DMS114 treated with DMSO at 0.1 percent for 48 hours (cell line): ENCODE data around the gene SERPING1.

ENCODE experiments used
- DNase-seq: peaks from one replicate; lab custom pipeline; 2025; ENCODE audit not compliant: unreplicated experiment; lab: John Stamatoyannopoulos, UW

The SERPING1 gene

DNA sequence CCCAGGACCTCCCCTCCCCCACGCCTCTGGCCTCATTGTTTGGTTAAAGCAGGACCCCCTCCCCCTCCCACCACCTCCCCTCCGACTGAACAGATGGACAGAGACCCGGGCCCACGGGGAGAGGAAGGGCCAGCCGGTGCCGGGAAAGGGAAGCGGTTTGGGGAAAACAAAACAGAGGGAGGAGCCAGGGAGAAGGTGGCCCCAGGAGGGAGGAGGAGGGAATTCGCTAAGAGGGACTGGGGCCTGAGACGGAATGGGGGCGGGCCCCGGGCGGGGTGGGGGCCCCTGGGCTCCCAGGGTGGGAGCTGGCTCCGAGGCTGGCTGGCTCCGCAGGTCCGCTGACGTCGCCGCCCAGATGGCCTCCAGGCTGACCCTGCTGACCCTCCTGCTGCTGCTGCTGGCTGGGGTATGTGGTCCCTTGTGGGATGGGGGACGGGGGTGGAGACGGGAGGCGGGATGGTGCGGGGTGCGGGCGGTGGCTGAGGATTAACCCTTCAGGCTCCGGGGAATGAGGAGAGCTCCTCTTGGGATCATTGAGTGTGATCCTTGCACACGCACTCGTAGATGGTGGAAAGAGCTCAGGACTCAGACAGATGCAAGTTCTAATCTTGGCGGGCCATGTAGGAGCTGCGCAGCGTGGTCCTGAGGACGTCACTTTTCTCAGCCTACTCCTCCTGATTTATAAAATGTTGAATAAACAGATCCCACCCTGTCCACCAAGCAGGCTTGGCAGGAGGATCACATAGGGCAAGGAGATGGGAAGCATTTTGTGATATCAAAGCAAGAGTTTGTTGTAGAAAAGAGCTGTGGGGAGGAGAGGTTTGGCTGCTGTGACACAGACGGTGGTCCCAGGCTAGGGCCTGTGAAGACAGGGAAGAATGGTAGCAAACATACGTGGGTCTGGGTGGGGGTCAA is 688 bp downstream of the SERPING1 start:
- peak; percentile 2 for DNase-seq

- DNase-seq = no peak
Observed at GRCh38 chr11:57598831-57599155, 1.3 kb downstream of the SERPING1 start.

DNA sequence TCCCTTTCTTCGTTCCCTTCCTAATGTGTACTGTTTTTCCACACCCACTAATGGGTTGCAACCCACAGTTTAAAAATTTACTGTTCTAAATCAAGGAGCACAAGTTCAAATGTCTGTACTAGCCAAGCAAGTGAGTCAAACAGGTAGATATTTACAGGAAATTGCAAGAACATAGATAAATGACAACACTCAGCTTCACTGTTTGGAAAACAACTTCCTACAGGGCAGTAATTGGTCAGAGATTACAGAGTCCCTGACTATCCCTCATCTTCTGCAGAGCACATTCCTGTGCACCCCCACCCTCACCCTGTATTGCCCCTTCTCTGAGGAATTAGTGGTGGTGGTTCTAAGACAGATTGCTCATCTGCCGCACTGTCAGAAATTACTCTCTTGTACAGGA is 1.9 kb downstream of the SERPING1 start:
- no peak for DNase-seq

DNA sequence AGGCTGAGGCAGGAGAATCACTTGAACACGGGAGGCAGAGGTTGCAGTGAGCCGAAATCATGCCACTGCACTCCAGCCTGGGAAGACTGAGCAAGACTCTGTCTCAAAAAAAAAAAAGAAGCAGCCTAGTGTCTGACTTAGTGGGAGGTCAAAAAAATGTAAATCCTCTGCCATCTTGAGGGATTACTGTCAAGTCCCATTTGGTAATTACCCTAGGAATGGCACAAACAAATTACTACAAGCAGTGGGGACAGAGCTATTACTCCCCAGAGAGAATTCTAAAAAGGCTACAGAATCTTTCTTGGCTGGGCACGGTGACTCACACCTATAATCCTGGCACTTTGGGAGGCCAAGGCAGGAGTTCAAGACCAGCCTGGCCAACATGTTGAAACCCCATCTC is 3.8 kb downstream of the SERPING1 start:
- DNase-seq = no peak

GRCh38 chr11:57604296-57605027 is 7.0 kb downstream of the SERPING1 start:
- DNase-seq = no peak

DNA sequence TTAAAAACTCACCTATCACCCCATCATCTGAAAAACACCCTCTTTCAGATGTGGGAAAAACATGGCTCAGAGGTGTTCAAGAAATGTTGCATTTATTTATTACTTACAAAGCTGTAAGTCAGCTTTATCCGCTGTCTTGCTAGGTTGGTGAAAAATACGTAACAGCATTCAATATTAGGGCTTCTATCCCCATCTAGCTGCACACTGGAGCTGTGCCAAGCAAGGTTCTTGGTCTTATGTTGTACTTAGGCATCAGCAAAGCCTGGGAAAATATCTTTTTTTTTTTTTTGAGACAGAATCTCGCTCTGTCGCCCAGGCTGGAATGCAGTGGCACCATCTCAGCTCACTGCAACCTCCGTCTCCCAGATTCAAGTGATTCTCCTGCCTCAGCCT is 7.5 kb downstream of the SERPING1 start:
- DNase-seq = no peak

DNA sequence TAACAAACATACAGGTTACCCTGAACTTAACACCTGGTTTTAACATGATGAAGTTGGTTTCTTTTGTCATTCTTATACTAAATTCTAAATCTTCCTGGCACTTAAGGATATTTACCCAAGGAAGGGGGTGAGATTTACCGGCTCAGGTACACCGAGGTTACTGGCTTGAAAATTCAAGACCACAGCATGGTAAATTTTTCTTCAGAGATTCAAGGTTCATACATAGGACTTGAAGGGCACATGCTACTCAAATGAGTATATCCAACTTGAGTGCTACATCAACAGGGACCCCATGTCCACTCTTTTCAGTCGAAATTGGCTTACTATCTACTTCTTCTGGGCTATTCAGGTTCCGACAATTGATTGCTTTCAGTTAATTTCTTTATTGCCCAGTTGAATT is 12.7 kb downstream of the SERPING1 start:
- DNase-seq = no peak

- DNase-seq = no peak
Observed at GRCh38 chr11:57614234-57614772, 16.8 kb downstream of the SERPING1 start.

DNA sequence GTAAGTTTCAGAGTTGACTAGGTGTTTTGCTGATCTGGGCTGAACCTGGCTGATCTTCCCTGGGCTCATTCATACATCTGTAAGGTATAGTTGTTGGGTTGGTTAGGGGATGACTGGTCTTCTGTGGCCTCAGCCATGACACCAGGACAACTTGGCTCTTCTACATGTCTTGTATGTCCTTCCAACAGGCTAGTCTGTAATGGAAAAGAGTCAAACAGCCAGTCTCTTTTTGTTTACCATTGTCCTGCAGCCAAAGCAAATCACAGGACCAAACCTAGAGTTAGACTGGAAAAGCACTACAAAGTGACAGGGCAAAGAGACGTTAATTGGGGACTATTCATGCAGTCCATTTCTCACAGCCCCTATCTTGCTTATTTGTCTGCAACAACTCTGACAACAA is 17.8 kb downstream of the SERPING1 start:
- DNase-seq = no peak

- no peak for DNase-seq
Observed at GRCh38 chr11:57616595-57616994, 19.1 kb downstream of the SERPING1 start.

GRCh38 chr11:57618438-57618837 is 21.0 kb downstream of the SERPING1 start:
- DNase-seq = no peak

- DNase-seq = no peak
Observed at GRCh38 chr11:57619331-57619730, 21.8 kb downstream of the SERPING1 start.

DNA sequence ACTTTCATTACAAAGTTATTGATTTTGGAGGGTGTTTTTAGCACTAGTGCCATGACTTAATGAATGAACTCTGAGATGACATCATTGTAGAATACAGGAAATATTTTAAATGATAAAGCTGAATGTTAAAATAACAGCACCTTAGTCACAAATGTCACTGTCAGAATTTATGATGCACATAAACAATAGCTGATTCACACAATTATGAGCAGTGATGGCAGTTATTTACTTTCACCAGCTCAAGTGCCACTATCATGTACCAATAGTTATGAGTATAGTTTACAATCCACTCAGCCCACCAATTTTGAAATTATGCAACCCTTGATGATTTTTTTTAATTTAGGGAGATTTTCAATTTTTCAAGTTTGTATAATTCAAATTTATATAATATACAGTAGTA is 23.0 kb downstream of the SERPING1 start:
- DNase-seq = no peak

DNA sequence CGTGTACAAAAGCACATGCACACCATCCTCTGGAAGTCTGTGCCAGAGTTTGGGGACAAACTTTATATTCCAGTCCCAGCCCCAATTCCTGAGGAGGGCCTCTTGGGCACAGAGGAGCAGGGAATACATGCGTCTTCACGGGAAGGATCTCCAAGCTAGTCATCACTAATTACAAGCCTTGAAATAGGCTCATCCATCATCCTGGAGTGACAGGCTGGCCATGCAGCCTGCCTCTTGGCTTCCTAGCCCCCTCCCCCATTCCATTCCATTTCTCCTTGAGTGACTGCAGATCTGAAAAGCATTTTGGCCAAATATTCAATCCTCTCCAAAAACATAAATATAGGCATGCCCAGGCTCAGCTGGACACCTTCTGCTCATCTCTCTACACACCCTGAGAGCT is 24.8 kb downstream of the SERPING1 start:
- no peak for DNase-seq

- no peak for DNase-seq
Observed at GRCh38 chr11:57624864-57625263, 27.4 kb downstream of the SERPING1 start.

DNA sequence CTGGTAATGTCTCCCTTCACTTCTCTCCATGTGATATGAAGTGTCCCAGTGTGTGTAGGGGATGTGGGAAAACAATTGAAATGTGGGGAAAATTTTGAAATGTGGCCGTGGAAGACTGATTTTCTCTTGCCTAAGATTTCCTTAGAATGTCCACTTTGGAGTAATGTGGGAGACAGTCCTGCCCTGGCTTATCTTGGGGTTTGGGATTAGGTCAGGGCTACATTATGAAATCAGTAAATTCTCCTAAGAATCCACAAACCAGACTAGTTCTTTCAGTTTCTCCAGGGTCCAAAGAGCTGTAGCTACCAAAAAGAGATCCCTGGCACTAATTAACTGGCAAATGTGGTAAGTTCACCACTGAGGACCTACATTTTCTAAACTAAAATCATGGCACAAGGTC is 29.4 kb downstream of the SERPING1 start:
- no peak for DNase-seq

- DNase-seq = no peak
Observed at GRCh38 chr11:57630171-57630570, 32.7 kb downstream of the SERPING1 start.

- no peak for DNase-seq
Observed at GRCh38 chr11:57632116-57632515, 34.6 kb downstream of the SERPING1 start.

DNA sequence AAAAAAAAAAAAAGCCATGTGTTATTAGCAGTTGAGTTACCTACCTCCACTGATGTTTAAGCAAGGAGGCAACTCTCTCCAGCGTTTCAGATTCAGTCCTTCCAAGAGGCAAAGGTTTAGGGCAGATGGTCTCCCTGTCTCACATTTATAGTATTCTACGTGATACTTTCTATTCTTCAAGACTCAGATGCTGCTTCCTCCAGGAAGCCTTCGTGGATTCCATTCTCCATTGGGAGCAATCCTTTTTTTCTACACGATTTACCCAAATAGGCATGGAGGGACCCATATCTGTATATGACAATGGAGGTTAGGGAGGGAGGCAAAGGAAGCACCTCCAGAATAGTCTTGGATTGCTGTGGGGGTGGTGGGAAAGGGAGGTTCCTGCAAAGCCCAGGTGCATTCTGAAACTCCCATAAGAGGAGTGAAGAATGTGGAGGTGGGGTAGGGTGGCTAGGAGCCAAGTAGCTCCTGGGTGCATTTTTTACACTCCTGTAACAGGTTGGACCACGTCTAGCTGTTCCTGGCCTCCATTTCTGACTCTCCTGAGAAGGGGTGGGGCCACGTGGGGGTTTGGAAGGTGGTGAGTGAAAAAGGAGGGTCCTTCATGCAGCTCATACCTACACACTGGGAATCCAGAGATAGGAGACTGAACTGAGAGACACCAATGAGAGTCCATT is 36.0 kb downstream of the SERPING1 start:
- no peak for DNase-seq

DNA sequence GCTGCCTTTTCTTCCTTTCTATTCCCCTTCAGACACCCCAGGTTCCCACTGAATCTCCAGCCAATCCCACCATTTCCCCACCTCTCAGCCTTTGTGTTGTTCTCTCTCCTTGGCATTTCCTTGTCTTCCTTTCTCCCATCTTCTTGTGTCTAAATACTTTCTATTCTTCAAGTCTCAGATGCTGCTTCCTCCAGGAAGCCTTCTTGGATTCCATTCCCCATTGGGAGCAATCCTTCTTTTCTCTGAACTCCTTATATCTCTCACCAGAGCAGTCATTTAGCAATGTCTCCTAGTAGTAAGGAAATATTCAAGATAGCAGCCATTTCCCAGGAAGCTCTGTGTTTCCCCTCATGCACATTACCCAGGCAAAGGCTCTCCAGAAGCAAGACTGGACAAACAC is 36.8 kb downstream of the SERPING1 start:
- no peak for DNase-seq

- DNase-seq = no peak
Observed at GRCh38 chr11:57635246-57635645, 37.8 kb downstream of the SERPING1 start.

DNA sequence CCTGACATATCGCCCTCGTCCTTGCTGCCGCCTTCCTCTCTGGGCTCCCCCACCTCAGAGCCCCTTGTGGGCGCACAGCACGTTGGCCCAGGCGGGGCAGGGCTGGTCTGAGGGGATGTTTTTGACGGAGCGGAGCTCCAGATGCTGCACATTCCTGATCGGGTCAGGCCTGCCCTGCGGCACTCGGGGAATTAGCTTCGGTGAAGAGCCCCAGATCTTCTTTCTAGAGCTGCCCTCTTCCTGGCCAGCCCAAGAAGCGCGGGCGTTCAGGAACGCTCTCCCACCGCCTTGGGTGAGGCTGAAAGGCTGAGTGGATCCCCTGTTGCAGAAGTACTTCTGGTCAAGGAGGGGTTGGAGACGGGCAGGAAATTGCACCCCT is 40.1 kb downstream of the SERPING1 start:
- DNase-seq = no peak
